ENCODE data around the gene TPGS1. TPM values are rescaled to one million over a fixed set of nuclear protein-coding genes. Genes with fewer than 3 reads are reported as not detected.

Gene TPGS1
- total and polyA plus RNA-seq, 2 donors, result 14.3 to 20.4 TPM

- 72% methylated on average over 20 of the region's 20 CpGs for WGBS
- no peak overlapping the region for H3K4me3 ChIP-seq (ENCODE audit: low read length in 2 of 2)
- H3K9me3 ChIP-seq (ENCODE audit: control insufficient read depth in 2 of 2, insufficient read depth in 1 of 2, low read length in 1 of 2), result peaks cover 0 to 12% of the 10 kb centered on the region in 2 donors
- DNase-seq (ENCODE audit: low read depth in 6 of 9, low spot score in 9 of 9), result no peak
- no peaks in the 10 kb centered on the region for H3K4me1 ChIP-seq (ENCODE audit: control insufficient read depth in 2 of 2, insufficient read depth in 2 of 2, low read length in 2 of 2)
- H3K27ac ChIP-seq (ENCODE audit: low read depth in 1 of 2, low read length in 1 of 2), result no peak overlapping the region
- no peaks in the 10 kb centered on the region for H3K36me3 ChIP-seq (ENCODE audit: control insufficient read depth in 2 of 2, insufficient read depth in 2 of 2, low read length in 1 of 2)
- peaks cover 2 to 49% of the 10 kb centered on the region in 2 donors for H3K27me3 ChIP-seq (ENCODE audit: control insufficient read depth in 2 of 2, insufficient read depth in 1 of 2, low read length in 1 of 2)
Measured at GRCh38 chr19:482186-483041, 24.9 kb upstream of the TPGS1 start.

- Histone ChIP-seq H3K4me1 (ENCODE audit: control insufficient read depth in 2 of 2, insufficient read depth in 2 of 2, low read length in 2 of 2) (peaks cover 0 to 2% of the 10 kb centered on the region in 2 donors), H3K27me3 (ENCODE audit: control insufficient read depth in 2 of 2, insufficient read depth in 1 of 2, low read length in 1 of 2) (peaks cover 2 to 42% of the 10 kb centered on the region in 2 donors), H3K36me3 (ENCODE audit: control insufficient read depth in 2 of 2, insufficient read depth in 2 of 2, low read length in 1 of 2) (no peaks in the 10 kb centered on the region), H3K9me3 (ENCODE audit: control insufficient read depth in 2 of 2, insufficient read depth in 1 of 2, low read length in 1 of 2) (peaks cover 0 to 12% of the 10 kb centered on the region in 2 donors), H3K27ac (ENCODE audit: low read depth in 1 of 2, low read length in 1 of 2) (no peak overlapping the region), H3K4me3 (ENCODE audit: low read length in 2 of 2) (no peak overlapping the region)
- 70% methylated on average over 21 of the region's 21 CpGs for WGBS
- DNase-seq (ENCODE audit: low read depth in 6 of 9, low spot score in 9 of 9), result no peak
Measured at GRCh38 chr19:483332-484072, 23.8 kb upstream of the TPGS1 start.

GRCh38 chr19:484494-484893, 22.8 kb upstream of the TPGS1 start:
- Histone ChIP-seq H3K4me1 (ENCODE audit: control insufficient read depth in 2 of 2, insufficient read depth in 2 of 2, low read length in 2 of 2) (peaks cover 2 to 4% of the 10 kb centered on the region in 2 donors), H3K27me3 (ENCODE audit: control insufficient read depth in 2 of 2, insufficient read depth in 1 of 2, low read length in 1 of 2) (peaks cover 2 to 40% of the 10 kb centered on the region in 2 donors), H3K27ac (ENCODE audit: low read depth in 1 of 2, low read length in 1 of 2) (no peak overlapping the region), H3K4me3 (ENCODE audit: low read length in 2 of 2) (no peak overlapping the region), H3K9me3 (ENCODE audit: control insufficient read depth in 2 of 2, insufficient read depth in 1 of 2, low read length in 1 of 2) (peaks cover 0 to 12% of the 10 kb centered on the region in 2 donors), H3K36me3 (ENCODE audit: control insufficient read depth in 2 of 2, insufficient read depth in 2 of 2, low read length in 1 of 2) (no peaks in the 10 kb centered on the region)
- WGBS, result 75% methylated on average over 15 of the region's 15 CpGs
- DNase-seq (ENCODE audit: low read depth in 6 of 9, low spot score in 9 of 9), result no peak

GRCh38 chr19:485077-485476, 22.2 kb upstream of the TPGS1 start:
- H3K4me1 ChIP-seq (ENCODE audit: control insufficient read depth in 2 of 2, insufficient read depth in 2 of 2, low read length in 2 of 2), result peaks cover 4 to 6% of the 10 kb centered on the region in 2 donors
- H3K27ac ChIP-seq (ENCODE audit: low read depth in 1 of 2, low read length in 1 of 2), result no peak overlapping the region
- DNase-seq (ENCODE audit: low read depth in 6 of 9, low spot score in 9 of 9), result no peak
- 90% methylated on average over 22 of the region's 22 CpGs for WGBS
- H3K4me3 ChIP-seq (ENCODE audit: low read length in 2 of 2), result no peak overlapping the region
- peaks cover 0 to 9% of the 10 kb centered on the region in 2 donors for H3K9me3 ChIP-seq (ENCODE audit: control insufficient read depth in 2 of 2, insufficient read depth in 1 of 2, low read length in 1 of 2)
- peaks cover 2 to 41% of the 10 kb centered on the region in 2 donors for H3K27me3 ChIP-seq (ENCODE audit: control insufficient read depth in 2 of 2, insufficient read depth in 1 of 2, low read length in 1 of 2)
- no peaks in the 10 kb centered on the region for H3K36me3 ChIP-seq (ENCODE audit: control insufficient read depth in 2 of 2, insufficient read depth in 2 of 2, low read length in 1 of 2)

- no peak overlapping the region for H3K27ac ChIP-seq (ENCODE audit: low read depth in 1 of 2, low read length in 1 of 2)
- H3K9me3 ChIP-seq (ENCODE audit: control insufficient read depth in 2 of 2, insufficient read depth in 1 of 2, low read length in 1 of 2), result peaks cover 0 to 9% of the 10 kb centered on the region in 2 donors
- no peaks in the 10 kb centered on the region for H3K36me3 ChIP-seq (ENCODE audit: control insufficient read depth in 2 of 2, insufficient read depth in 2 of 2, low read length in 1 of 2)
- peaks cover 2 to 41% of the 10 kb centered on the region in 2 donors for H3K27me3 ChIP-seq (ENCODE audit: control insufficient read depth in 2 of 2, insufficient read depth in 1 of 2, low read length in 1 of 2)
- no peak for DNase-seq (ENCODE audit: low read depth in 6 of 9, low spot score in 9 of 9)
- no peak overlapping the region for H3K4me3 ChIP-seq (ENCODE audit: low read length in 2 of 2)
- peaks cover 4 to 6% of the 10 kb centered on the region in 2 donors for H3K4me1 ChIP-seq (ENCODE audit: control insufficient read depth in 2 of 2, insufficient read depth in 2 of 2, low read length in 2 of 2)
- WGBS, result 46% methylated on average over 23 of the region's 23 CpGs
Measured at GRCh38 chr19:485583-486236, 21.6 kb upstream of the TPGS1 start.

GRCh38 chr19:488505-489417, 18.5 kb upstream of the TPGS1 start:
- Histone ChIP-seq H3K4me1 (ENCODE audit: control insufficient read depth in 2 of 2, insufficient read depth in 2 of 2, low read length in 2 of 2) (peaks cover 4 to 6% of the 10 kb centered on the region in 2 donors), H3K27me3 (ENCODE audit: control insufficient read depth in 2 of 2, insufficient read depth in 1 of 2, low read length in 1 of 2) (peaks cover 2 to 42% of the 10 kb centered on the region in 2 donors), H3K9me3 (ENCODE audit: control insufficient read depth in 2 of 2, insufficient read depth in 1 of 2, low read length in 1 of 2) (peaks cover 0 to 13% of the 10 kb centered on the region in 2 donors), H3K36me3 (ENCODE audit: control insufficient read depth in 2 of 2, insufficient read depth in 2 of 2, low read length in 1 of 2) (no peaks in the 10 kb centered on the region), H3K4me3 (ENCODE audit: low read length in 2 of 2) (peak overlapping the region; percentile 58 to 95), H3K27ac (ENCODE audit: low read depth in 1 of 2, low read length in 1 of 2) (peak overlapping the region; percentile 56 to 90)
- WGBS, result under 1% methylated on average over 114 of the region's 114 CpGs
- DNase-seq (ENCODE audit: low read depth in 6 of 9, low spot score in 9 of 9), result peak; percentile 69 to 95 (median 86)

- Histone ChIP-seq H3K27me3 (ENCODE audit: control insufficient read depth in 2 of 2, insufficient read depth in 1 of 2, low read length in 1 of 2) (peaks cover 8 to 48% of the 10 kb centered on the region in 2 donors), H3K36me3 (ENCODE audit: control insufficient read depth in 2 of 2, insufficient read depth in 2 of 2, low read length in 1 of 2) (no peaks in the 10 kb centered on the region), H3K9me3 (ENCODE audit: control insufficient read depth in 2 of 2, insufficient read depth in 1 of 2, low read length in 1 of 2) (peaks cover 0 to 13% of the 10 kb centered on the region in 2 donors), H3K4me1 (ENCODE audit: control insufficient read depth in 2 of 2, insufficient read depth in 2 of 2, low read length in 2 of 2) (peaks cover 4 to 6% of the 10 kb centered on the region in 2 donors), H3K27ac (ENCODE audit: low read depth in 1 of 2, low read length in 1 of 2) (no peak overlapping the region), H3K4me3 (ENCODE audit: low read length in 2 of 2) (peak overlapping the region; percentile 52 to 95)
- peak in 1 of 9 donors; percentile 23 for DNase-seq (ENCODE audit: low read depth in 6 of 9, low spot score in 9 of 9)
- WGBS, result 44% methylated on average over 61 of the region's 61 CpGs
Measured at GRCh38 chr19:489418-490196, 17.7 kb upstream of the TPGS1 start.

All from thymus (tissue), 11 donors.